HepG2 (cell line): ENCODE data around the gene ACTL6A. TPM values are rescaled to one million over a fixed set of nuclear protein-coding genes. Genes with fewer than 3 reads are reported as not detected.

Experiments used
- FOXK1 ChIP-seq: sonication (generic); formaldehyde crosslinking; IDR thresholded peaks from 2 replicates; pipeline ENCODE4 v1.4.0; 2020; ENCODE audit warnings: low read depth, missing genetic modification reagents, borderline replicate concordance
- HDAC2 ChIP-seq: sonication (generic); formaldehyde crosslinking; IDR thresholded peaks from 2 replicates; pipeline ENCODE4 v1.4.0; 2020; ENCODE audit warnings: missing genetic modification reagents
- HNF4G ChIP-seq, 2 experiments: sonication (generic) in 1 of 2; formaldehyde crosslinking in 1 of 2; IDR thresholded peaks; 2 replicates each; pipeline versions ENCODE4 v1.4.0 to v1.6.1; 2011 to 2020; ENCODE audit warnings: borderline replicate concordance in 2 of 2, low read depth in 2 of 2, mild to moderate bottlenecking in 2 of 2, low read length in 1 of 2, missing genetic modification reagents in 1 of 2, moderate library complexity in 1 of 2
- NCOR1 ChIP-seq: fragments of 200-600 bp; sonication (generic); IDR thresholded peaks from 2 replicates; pipeline ENCODE4 v1.7.0; 2017; ENCODE audit warnings: antibody characterized with exemption, low read length, borderline replicate concordance
- POLR2G ChIP-seq: fragments of 200-400 bp; formaldehyde crosslinking; IDR thresholded peaks from 2 replicates; pipeline ENCODE4 v1.6.1; 2018; ENCODE audit warnings: mild to moderate bottlenecking, low read depth, low read length, moderate library complexity
- RARG ChIP-seq: sonication (generic); formaldehyde crosslinking; IDR thresholded peaks from 2 replicates; pipeline ENCODE4 v1.4.0; 2020; ENCODE audit warnings: low read depth, mild to moderate bottlenecking, missing genetic modification reagents
- RBFOX2 ChIP-seq: fragments of 200-400 bp; formaldehyde crosslinking; IDR thresholded peaks from 2 replicates; pipeline ENCODE4 v1.6.1; 2017; ENCODE audit warnings: low read depth, mild to moderate bottlenecking, low read length
- SIN3B ChIP-seq: fragments of 150-350 bp; IDR thresholded peaks from 2 replicates; pipeline ENCODE4 v1.6.1; 2014; ENCODE audit warnings: low read length
- TARDBP ChIP-seq: sonication (generic); formaldehyde crosslinking; IDR thresholded peaks from 2 replicates; pipeline ENCODE4 v1.8.0; 2022; ENCODE audit warnings: mild to moderate bottlenecking, missing genetic modification reagents
- U2AF2 ChIP-seq: fragments of 200-400 bp; formaldehyde crosslinking; IDR thresholded peaks from 2 replicates; pipeline ENCODE4 v1.6.1; 2017; ENCODE audit warnings: low read depth, mild to moderate bottlenecking, low read length
- ZMYM2 ChIP-seq: sonication (generic); formaldehyde crosslinking; IDR thresholded peaks from 2 replicates; pipeline ENCODE4 v1.8.0; 2022; ENCODE audit warnings: mild to moderate bottlenecking, missing genetic modification reagents
- ZNF225 ChIP-seq: sonication (generic); formaldehyde crosslinking; IDR thresholded peaks from 2 replicates; pipeline ENCODE4 v1.4.0; 2020; ENCODE audit warnings: mild to moderate bottlenecking, missing genetic modification reagents
- ZNF335 ChIP-seq: sonication (generic); formaldehyde crosslinking; IDR thresholded peaks from 2 replicates; pipeline ENCODE4 v1.4.0; 2020; ENCODE audit warnings: missing genetic modification reagents
- ZNF619 ChIP-seq: sonication (generic); formaldehyde crosslinking; IDR thresholded peaks from 2 replicates; pipeline ENCODE4 v1.4.0; 2020; ENCODE audit warnings: mild to moderate bottlenecking, missing genetic modification reagents
- polyA plus RNA-seq, 8 experiments: library from polyadenylated mRNA; depleted of rRNA in 3 of 8; stranded (reverse) in 7 of 8; unstranded in 1 of 8; fragments of >200 nt; fragmentation: Illumina TruSeq in 4 of 8; extraction: Trizol in 4 of 8; gene quantifications; 2 replicates each; pipeline versions ENCODE4 v1.2.1 to v1.2.3, GENCODE V29; 2011 to 2016; ENCODE audit warnings: low read depth in 4 of 8, missing spikeins in 1 of 8, mixed read lengths in 1 of 8; ENCODE audit not compliant: insufficient read depth in 1 of 8
- total RNA-seq, 5 experiments: library from RNA; depleted of rRNA; stranded (reverse); fragments of >200 nt; fragmentation: Illumina TruSeq; extraction: Trizol; gene quantifications; 2 replicates each; pipeline ENCODE4 v1.2.3, GENCODE V29; 2016; ENCODE audit warnings: low read depth in 1 of 5
- TF ChIP-seq, protein P1 (sequence below): sonication (generic); formaldehyde crosslinking; IDR thresholded peaks from 2 replicates; pipeline ENCODE4 v1.5.1; 2020; ENCODE audit warnings: mild to moderate bottlenecking, missing genetic modification reagents, borderline replicate concordance
- TF ChIP-seq, protein P2 (sequence below): sonication (generic); formaldehyde crosslinking; conservative IDR thresholded peaks from 2 replicates; pipeline ENCODE4 v1.4.0; 2020; ENCODE audit warnings: missing genetic modification reagents
- TF ChIP-seq, protein P3 (sequence below): sonication (generic); formaldehyde crosslinking; IDR thresholded peaks from 2 replicates; pipeline ENCODE4 v1.9.0; 2022; ENCODE audit warnings: missing genetic modification reagents, mild to moderate bottlenecking, borderline replicate concordance
- TF ChIP-seq, protein P4 (sequence below): sonication (generic); formaldehyde crosslinking; IDR thresholded peaks from 2 replicates; pipeline ENCODE4 v1.5.0; 2020; ENCODE audit warnings: mild to moderate bottlenecking, missing genetic modification reagents, moderate library complexity

ACTL6A gene
- total and polyA plus RNA-seq, 2 of the 13 experiments (the other 11 are each of a cell fraction or from before 2014, with no cell fraction given): 58.1 to 84.1 TPM

DNA sequence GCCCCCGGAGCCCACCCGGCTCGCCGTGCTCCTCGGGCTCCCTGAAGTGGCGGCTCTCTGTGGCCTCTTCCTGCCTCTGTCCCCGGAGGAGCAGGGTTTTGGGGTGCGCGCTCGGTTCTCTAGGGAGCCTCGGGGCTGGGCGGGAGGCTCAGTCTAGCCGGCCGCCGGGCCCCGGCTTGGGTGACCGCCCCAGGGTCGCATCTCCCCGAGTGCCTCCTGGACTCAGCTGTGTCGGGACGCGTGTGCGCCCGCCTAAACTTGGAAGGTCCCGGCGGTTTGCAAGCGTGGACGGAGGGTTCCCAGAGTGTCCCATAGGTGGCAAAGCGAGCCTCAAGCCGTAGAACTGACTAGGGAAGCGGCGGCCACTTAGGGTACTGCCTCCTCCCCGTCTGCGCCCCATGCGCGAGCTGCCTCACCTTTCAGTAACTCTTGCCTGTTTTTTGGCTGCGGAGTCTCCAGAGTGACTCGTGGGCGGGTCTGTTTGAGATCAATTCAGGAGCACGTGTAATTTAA, 601 bp downstream of the ACTL6A start (continued):
- TF ChIP-seq, protein P1, sequence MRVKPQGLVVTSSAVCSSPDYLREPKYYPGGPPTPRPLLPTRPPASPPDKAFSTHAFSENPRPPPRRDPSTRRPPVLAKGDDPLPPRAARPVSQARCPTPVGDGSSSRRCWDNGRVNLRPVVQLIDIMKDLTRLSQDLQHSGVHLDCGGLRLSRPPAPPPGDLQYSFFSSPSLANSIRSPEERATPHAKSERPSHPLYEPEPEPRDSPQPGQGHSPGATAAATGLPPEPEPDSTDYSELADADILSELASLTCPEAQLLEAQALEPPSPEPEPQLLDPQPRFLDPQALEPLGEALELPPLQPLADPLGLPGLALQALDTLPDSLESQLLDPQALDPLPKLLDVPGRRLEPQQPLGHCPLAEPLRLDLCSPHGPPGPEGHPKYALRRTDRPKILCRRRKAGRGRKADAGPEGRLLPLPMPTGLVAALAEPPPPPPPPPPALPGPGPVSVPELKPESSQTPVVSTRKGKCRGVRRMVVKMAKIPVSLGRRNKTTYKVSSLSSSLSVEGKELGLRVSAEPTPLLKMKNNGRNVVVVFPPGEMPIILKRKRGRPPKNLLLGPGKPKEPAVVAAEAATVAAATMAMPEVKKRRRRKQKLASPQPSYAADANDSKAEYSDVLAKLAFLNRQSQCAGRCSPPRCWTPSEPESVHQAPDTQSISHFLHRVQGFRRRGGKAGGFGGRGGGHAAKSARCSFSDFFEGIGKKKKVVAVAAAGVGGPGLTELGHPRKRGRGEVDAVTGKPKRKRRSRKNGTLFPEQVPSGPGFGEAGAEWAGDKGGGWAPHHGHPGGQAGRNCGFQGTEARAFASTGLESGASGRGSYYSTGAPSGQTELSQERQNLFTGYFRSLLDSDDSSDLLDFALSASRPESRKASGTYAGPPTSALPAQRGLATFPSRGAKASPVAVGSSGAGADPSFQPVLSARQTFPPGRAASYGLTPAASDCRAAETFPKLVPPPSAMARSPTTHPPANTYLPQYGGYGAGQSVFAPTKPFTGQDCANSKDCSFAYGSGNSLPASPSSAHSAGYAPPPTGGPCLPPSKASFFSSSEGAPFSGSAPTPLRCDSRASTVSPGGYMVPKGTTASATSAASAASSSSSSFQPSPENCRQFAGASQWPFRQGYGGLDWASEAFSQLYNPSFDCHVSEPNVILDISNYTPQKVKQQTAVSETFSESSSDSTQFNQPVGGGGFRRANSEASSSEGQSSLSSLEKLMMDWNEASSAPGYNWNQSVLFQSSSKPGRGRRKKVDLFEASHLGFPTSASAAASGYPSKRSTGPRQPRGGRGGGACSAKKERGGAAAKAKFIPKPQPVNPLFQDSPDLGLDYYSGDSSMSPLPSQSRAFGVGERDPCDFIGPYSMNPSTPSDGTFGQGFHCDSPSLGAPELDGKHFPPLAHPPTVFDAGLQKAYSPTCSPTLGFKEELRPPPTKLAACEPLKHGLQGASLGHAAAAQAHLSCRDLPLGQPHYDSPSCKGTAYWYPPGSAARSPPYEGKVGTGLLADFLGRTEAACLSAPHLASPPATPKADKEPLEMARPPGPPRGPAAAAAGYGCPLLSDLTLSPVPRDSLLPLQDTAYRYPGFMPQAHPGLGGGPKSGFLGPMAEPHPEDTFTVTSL (CRISPR knock-in tag): 0 out of 2 replicates have a peak, but pooled peaks have one; percentile 18
- TF ChIP-seq, protein P2, sequence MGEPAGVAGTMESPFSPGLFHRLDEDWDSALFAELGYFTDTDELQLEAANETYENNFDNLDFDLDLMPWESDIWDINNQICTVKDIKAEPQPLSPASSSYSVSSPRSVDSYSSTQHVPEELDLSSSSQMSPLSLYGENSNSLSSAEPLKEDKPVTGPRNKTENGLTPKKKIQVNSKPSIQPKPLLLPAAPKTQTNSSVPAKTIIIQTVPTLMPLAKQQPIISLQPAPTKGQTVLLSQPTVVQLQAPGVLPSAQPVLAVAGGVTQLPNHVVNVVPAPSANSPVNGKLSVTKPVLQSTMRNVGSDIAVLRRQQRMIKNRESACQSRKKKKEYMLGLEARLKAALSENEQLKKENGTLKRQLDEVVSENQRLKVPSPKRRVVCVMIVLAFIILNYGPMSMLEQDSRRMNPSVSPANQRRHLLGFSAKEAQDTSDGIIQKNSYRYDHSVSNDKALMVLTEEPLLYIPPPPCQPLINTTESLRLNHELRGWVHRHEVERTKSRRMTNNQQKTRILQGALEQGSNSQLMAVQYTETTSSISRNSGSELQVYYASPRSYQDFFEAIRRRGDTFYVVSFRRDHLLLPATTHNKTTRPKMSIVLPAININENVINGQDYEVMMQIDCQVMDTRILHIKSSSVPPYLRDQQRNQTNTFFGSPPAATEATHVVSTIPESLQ: no peak
- TF ChIP-seq, protein P3, sequence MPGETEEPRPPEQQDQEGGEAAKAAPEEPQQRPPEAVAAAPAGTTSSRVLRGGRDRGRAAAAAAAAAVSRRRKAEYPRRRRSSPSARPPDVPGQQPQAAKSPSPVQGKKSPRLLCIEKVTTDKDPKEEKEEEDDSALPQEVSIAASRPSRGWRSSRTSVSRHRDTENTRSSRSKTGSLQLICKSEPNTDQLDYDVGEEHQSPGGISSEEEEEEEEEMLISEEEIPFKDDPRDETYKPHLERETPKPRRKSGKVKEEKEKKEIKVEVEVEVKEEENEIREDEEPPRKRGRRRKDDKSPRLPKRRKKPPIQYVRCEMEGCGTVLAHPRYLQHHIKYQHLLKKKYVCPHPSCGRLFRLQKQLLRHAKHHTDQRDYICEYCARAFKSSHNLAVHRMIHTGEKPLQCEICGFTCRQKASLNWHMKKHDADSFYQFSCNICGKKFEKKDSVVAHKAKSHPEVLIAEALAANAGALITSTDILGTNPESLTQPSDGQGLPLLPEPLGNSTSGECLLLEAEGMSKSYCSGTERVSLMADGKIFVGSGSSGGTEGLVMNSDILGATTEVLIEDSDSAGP (CRISPR knock-in tag): peak; percentile 9; the same call in 1 of the 2 replicates
- TF ChIP-seq NCOR1: no peak
- no peak for TF ChIP-seq U2AF2
- TF ChIP-seq RARG (CRISPR knock-in tag): no peak
- 0 out of 2 replicates have a peak, but pooled peaks have one; percentile 13 for TF ChIP-seq ZNF335 (CRISPR knock-in tag)
- TF ChIP-seq RBFOX2: peak; percentile 64
- TF ChIP-seq SIN3B: 0 out of 2 replicates have a peak, but pooled peaks have one; percentile 17
- no peak for TF ChIP-seq ZNF225
- peak; percentile 58; the same call in 1 of the 2 replicates for TF ChIP-seq ZNF619 (CRISPR knock-in tag)
- no peak; the same call in 1 of the 2 replicates for TF ChIP-seq TARDBP
- TF ChIP-seq FOXK1: no peak
- TF ChIP-seq HNF4G (IDR thresholded peaks at IDR 0.05; ENCODE audit: borderline replicate concordance, low read depth, low read length): no peak
- TF ChIP-seq HNF4G (CRISPR knock-in tag; IDR thresholded peaks at IDR 0.05; ENCODE audit: borderline replicate concordance, low read depth): no peak
- TF ChIP-seq HDAC2 (CRISPR knock-in tag): peak; percentile 21; the same call in 1 of the 2 replicates
- 0 out of 2 replicates have a peak, but pooled peaks have one; percentile 0 for TF ChIP-seq POLR2G
- TF ChIP-seq, protein P4, sequence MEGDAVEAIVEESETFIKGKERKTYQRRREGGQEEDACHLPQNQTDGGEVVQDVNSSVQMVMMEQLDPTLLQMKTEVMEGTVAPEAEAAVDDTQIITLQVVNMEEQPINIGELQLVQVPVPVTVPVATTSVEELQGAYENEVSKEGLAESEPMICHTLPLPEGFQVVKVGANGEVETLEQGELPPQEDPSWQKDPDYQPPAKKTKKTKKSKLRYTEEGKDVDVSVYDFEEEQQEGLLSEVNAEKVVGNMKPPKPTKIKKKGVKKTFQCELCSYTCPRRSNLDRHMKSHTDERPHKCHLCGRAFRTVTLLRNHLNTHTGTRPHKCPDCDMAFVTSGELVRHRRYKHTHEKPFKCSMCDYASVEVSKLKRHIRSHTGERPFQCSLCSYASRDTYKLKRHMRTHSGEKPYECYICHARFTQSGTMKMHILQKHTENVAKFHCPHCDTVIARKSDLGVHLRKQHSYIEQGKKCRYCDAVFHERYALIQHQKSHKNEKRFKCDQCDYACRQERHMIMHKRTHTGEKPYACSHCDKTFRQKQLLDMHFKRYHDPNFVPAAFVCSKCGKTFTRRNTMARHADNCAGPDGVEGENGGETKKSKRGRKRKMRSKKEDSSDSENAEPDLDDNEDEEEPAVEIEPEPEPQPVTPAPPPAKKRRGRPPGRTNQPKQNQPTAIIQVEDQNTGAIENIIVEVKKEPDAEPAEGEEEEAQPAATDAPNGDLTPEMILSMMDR (CRISPR knock-in tag): peak; percentile 36
- TF ChIP-seq ZMYM2 (CRISPR knock-in tag): no peak
